ENCODE results near the gene ITGA7.

DNA sequence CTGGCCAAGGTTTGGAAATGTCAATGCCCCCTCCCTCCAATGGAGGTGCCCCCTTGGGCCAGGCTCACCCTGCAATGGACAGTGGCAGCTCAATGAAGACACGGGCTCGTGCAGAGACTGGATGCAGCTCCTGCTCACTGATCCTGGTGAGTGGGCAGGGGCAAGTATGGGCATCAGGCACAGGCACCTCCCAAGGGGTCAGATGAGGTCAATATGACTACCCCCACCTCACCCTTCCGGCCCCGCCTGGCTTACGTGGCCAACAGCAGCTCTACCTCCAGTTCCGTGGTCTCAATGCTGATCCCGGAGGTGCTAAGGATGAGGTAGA is 13.6 kb downstream of the ITGA7 start:
- TF ChIP-seq, protein P1, sequence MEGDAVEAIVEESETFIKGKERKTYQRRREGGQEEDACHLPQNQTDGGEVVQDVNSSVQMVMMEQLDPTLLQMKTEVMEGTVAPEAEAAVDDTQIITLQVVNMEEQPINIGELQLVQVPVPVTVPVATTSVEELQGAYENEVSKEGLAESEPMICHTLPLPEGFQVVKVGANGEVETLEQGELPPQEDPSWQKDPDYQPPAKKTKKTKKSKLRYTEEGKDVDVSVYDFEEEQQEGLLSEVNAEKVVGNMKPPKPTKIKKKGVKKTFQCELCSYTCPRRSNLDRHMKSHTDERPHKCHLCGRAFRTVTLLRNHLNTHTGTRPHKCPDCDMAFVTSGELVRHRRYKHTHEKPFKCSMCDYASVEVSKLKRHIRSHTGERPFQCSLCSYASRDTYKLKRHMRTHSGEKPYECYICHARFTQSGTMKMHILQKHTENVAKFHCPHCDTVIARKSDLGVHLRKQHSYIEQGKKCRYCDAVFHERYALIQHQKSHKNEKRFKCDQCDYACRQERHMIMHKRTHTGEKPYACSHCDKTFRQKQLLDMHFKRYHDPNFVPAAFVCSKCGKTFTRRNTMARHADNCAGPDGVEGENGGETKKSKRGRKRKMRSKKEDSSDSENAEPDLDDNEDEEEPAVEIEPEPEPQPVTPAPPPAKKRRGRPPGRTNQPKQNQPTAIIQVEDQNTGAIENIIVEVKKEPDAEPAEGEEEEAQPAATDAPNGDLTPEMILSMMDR (IDR thresholded peaks at IDR 0.05), result no peak
- no peak for TF ChIP-seq POLR2A (IDR thresholded peaks at IDR 0.05)
